22Rv1 (cell line): ENCODE results near the gene GFPT1.

Experiments
- ZFX ChIP-seq: fragments of 450-650 bp; IDR thresholded peaks from 2 replicates; pipeline ENCODE4 v1.6.1; 2017; ENCODE audit warnings: antibody characterized with exemption, borderline replicate concordance
- TF ChIP-seq, protein P1 (sequence below): fragments of 450-650 bp; IDR thresholded peaks from 2 replicates; pipeline ENCODE4 v1.5.1; 2017; ENCODE audit warnings: mild to moderate bottlenecking

DNA sequence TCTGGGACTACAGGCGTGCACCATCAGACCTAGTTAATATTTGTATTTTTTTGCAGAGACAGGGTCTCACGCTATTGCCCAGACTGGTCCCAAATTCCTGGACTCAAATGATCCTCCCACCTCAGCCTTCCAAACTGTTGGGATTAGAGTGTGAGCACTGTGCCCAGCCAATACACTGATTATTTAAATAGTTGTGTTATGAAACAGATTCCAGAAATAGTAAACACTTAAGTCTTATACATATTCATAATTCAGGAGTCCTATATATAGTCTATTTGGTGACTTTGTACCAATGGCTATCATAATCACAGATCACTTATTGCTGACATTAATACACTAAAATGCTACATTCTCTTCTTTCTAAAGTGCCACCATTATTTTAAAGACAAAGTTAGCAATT is 37.4 kb upstream of the GFPT1 start:
- TF ChIP-seq, protein P1, sequence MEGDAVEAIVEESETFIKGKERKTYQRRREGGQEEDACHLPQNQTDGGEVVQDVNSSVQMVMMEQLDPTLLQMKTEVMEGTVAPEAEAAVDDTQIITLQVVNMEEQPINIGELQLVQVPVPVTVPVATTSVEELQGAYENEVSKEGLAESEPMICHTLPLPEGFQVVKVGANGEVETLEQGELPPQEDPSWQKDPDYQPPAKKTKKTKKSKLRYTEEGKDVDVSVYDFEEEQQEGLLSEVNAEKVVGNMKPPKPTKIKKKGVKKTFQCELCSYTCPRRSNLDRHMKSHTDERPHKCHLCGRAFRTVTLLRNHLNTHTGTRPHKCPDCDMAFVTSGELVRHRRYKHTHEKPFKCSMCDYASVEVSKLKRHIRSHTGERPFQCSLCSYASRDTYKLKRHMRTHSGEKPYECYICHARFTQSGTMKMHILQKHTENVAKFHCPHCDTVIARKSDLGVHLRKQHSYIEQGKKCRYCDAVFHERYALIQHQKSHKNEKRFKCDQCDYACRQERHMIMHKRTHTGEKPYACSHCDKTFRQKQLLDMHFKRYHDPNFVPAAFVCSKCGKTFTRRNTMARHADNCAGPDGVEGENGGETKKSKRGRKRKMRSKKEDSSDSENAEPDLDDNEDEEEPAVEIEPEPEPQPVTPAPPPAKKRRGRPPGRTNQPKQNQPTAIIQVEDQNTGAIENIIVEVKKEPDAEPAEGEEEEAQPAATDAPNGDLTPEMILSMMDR: no peak
- TF ChIP-seq ZFX: no peak
